Heart right ventricle (tissue), 16 donors: ENCODE measurements around the gene TSPAN11. TPM values are rescaled to one million over a fixed set of nuclear protein-coding genes. Genes with fewer than 3 reads are reported as not detected.

Source experiments
- ATAC-seq, 8 donors: fragments of 200-7000 bp; cut with Tn5 transposase; one replicate each; pipeline ENCODE4 v1.9.1; 2020; ENCODE audit warnings: mild to moderate bottlenecking in 8 of 8, moderate library complexity in 8 of 8, moderate number of reproducible peaks in 1 of 8
- DNase-seq, 2 donors: peaks; one replicate each; pipeline ENCODE4 v3.0.0-alpha.2; 2020
- H3K27ac ChIP-seq, 10 donors: fragments of 200-600 bp; sonication (generic) in 2 of 10; one replicate each; pipeline versions ENCODE4 v1.5.0 to v1.8.0; 2020 to 2022; ENCODE audit warnings: mild to moderate bottlenecking in 3 of 10
- H3K27me3 ChIP-seq, 7 donors: fragments of 200-600 bp; one replicate each; pipeline ENCODE4 v1.8.0; 2021 to 2022; ENCODE audit warnings: mild to moderate bottlenecking in 2 of 7
- H3K36me3 ChIP-seq, 9 donors: fragments of 200-600 bp; sonication (generic) in 1 of 9; one replicate each; pipeline versions ENCODE4 v1.5.0 to v1.8.0; 2020 to 2022; ENCODE audit warnings: mild to moderate bottlenecking in 2 of 9
- H3K4me1 ChIP-seq, 9 donors: fragments of 200-600 bp; sonication (generic) in 1 of 9; one replicate each; pipeline versions ENCODE4 v1.5.0 to v1.8.0; 2020 to 2022; ENCODE audit warnings: mild to moderate bottlenecking in 4 of 9
- H3K4me3 ChIP-seq, 10 donors: fragments of 200-600 bp; sonication (generic) in 2 of 10; one replicate each; pipeline versions ENCODE4 v1.5.0 to v1.8.0; 2020 to 2022; ENCODE audit warnings: mild to moderate bottlenecking in 7 of 10, moderate library complexity in 2 of 10
- H3K9me3 ChIP-seq, 11 donors: fragments of 200-600 bp in 10 of 11; sonication (generic) in 2 of 11; one replicate each; pipeline versions ENCODE4 v1.5.0 to v1.8.0; 2013 to 2022; ENCODE audit warnings: mild to moderate bottlenecking in 2 of 11, control low read depth in 1 of 11, moderate library complexity in 1 of 11
- WGBS, 2 donors: extraction: QIAGEN DNeasy Blood & Tissue Kit; methylation state at CpG; one replicate each; pipeline ENCODE4 v1.1.7; 2013; ENCODE audit warnings: inconsistent platforms in 1 of 2; 5-methylcytosine and 5-hydroxymethylcytosine counted together
- intact Hi-C, 10 donors: fragments of 100-400 bp; cut with DNase I; formaldehyde crosslinking; loops; one replicate each; pipeline versions ENCODE4 v1.11.1 to v1.14.2; 2022
- polyA plus RNA-seq, 2 donors: library from polyadenylated mRNA; stranded (reverse); fragments of 200-250 nt; gene quantifications; one replicate each; pipeline ENCODE4 v1.2.3, GENCODE V29; 2013
- total RNA-seq, 10 donors: library from RNA; stranded (reverse); fragmentation: NEBNext Ultra II Directional in 3 of 10; extraction: Animal tissue kit (Norgen Biotek cat#: 25700) in 3 of 10; gene quantifications; one replicate each; pipeline versions ENCODE4 v1.2.1 to v1.2.4, GENCODE V29; 2021 to 2023
- TF ChIP-seq, protein P1 (sequence below), 9 donors: fragments of 200-600 bp; sonication (generic) in 2 of 9; IDR thresholded peaks; one replicate each; pipeline versions ENCODE4 v1.5.0 to v1.8.0; 2021 to 2022; ENCODE audit warnings: antibody characterized with exemption in 9 of 9, mild to moderate bottlenecking in 5 of 9, moderate library complexity in 1 of 9
- donor health status: Arrhythmogenic right ventricular cardiomyopathy.
- donor health status: ischemic (EF 13 %, LVEDD 7.1; RV severe dilation, severe dysfunction).
- donor health status: healthy with polysubstance abuse.
- donor health status: DM: no; HTN: yes; CAD: no.
- donor health status: DM: no; HTN: no; CAD: no.
- donor health status: ischemic (EF 25% LVEDD 6.9; RV normal size, moderate dysfunction).
- donor health status: ischemic (EF 25% LVEDD 5.7; RV mildly dilated, moderate dysfunction).
- donor health status: healthy.
- donor health status: DM: yes; HTN: yes; CAD: no.
- donor health status: Ischemic cardiomyopathy.
- donor health status: ischemic (EF 35%, LVEDD 5.7; RV mildly dilated, moderate dysfunction).
- donor health status: nonischemic (EF 11% LVEDD 7.7; RV severe dilation, severe dysfunction).
- donor health status: DM: yes; HTN: yes; CAD: no.
- donor health status: PGD.
- donor health status: ischemic (EF 29% LVEDD 5.4; RV normal size, mild dysfunction).
- donor health status: nonischemic (EF 23%, LVEDD 6.1; RV moderate dilation, normal function).

TSPAN11 gene
- total and polyA plus RNA-seq, 12 donors = 0.60 to 2.9 (median 0.94) TPM

DNA sequence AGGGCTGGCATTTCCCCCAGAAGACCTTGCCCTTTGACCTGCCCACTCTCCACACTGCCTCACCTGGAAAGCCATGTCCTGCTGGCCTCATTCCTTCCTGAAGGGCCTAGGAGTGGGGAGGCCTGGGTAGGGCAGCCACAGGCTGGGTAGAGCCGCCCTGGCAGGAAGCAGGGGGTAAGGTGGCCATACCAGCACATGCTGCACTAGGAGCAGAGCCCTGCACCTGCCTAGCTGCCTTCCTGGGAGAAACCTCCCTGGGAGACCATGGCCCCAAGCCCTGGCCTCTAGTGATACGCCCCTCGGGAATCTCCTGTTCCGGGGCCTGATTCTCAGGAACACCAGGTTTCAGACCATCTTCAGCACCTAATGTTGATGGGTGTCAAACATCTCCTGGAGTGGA is 65.8 kb downstream of the TSPAN11 start:
- Histone ChIP-seq H3K27ac (no peak overlapping the region), H3K27me3 (no peaks in the 10 kb centered on the region), H3K4me1 (peaks cover 0 to 13% (median 0%) of the 10 kb centered on the region in 9 donors), H3K36me3 (no peaks in the 10 kb centered on the region), H3K4me3 (no peak overlapping the region), H3K9me3 (no peaks in the 10 kb centered on the region)
- intact Hi-C loops = loop anchor here in 1 of 10 donors (10.0 kb wide), 1 partner anchor 242 kb away; no protein-coding TSS in a partner anchor
- TF ChIP-seq, protein P1, sequence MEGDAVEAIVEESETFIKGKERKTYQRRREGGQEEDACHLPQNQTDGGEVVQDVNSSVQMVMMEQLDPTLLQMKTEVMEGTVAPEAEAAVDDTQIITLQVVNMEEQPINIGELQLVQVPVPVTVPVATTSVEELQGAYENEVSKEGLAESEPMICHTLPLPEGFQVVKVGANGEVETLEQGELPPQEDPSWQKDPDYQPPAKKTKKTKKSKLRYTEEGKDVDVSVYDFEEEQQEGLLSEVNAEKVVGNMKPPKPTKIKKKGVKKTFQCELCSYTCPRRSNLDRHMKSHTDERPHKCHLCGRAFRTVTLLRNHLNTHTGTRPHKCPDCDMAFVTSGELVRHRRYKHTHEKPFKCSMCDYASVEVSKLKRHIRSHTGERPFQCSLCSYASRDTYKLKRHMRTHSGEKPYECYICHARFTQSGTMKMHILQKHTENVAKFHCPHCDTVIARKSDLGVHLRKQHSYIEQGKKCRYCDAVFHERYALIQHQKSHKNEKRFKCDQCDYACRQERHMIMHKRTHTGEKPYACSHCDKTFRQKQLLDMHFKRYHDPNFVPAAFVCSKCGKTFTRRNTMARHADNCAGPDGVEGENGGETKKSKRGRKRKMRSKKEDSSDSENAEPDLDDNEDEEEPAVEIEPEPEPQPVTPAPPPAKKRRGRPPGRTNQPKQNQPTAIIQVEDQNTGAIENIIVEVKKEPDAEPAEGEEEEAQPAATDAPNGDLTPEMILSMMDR (IDR thresholded peaks at IDR 0.05) = no peak
- 92 to 100% methylated on average over 3 to 4 of the region's 4 CpGs for WGBS, 2 donors
- ATAC-seq (no peak), DNase-seq (no peak)

DNA sequence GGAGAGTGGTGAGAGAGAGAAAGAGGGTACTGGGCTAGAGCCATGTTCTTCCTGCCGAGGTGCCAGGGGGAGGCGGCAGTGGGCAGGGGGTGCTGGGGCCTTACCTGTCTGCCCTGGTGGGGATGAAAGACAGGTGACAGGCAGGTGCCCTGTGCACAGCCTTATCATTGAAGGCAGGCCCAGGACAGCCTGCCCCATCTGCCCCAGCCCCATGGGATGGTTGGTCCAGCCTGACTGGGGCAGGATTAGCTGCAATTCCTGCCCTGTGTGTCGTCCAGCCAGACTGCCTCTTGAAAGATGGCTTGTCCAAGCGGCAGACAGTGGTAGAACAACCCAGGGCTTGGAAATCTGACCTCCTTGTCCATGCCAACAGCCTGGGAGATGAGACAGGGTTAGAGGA is 67.2 kb downstream of the TSPAN11 start:
- TF ChIP-seq, protein P1 (IDR thresholded peaks at IDR 0.05) = no peak
- H3K4me1 ChIP-seq = peaks cover 0 to 11% (median 0%) of the 10 kb centered on the region in 9 donors
- no peak for DNase-seq

DNA sequence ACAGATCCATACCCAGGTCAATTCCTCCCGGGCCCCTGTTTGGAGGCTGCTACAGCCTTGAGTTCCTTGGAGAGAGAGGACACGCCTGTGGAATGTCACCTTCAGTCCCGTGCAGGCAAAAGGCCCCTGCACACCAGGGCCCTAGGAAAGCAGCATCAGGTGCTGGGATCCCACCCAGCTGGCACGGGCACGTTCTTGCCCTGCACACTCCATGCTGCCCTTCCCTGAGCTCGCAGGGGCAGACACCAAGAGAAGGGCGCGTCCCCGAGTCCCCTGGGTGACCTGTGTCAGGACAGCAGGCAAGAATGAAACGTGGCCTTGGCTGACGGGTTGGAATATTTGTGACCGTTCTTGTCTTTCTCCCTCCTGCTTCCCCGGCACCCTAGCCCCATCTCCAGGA is 67.7 kb downstream of the TSPAN11 start:
- Histone ChIP-seq H3K9me3 (no peaks in the 10 kb centered on the region), H3K4me3 (no peak overlapping the region), H3K4me1 (peaks cover 0 to 6% (median 0%) of the 10 kb centered on the region in 9 donors), H3K27ac (no peak overlapping the region), H3K36me3 (no peaks in the 10 kb centered on the region), H3K27me3 (no peaks in the 10 kb centered on the region)
- intact Hi-C loops = loop anchor here in 1 of 10 donors (10.0 kb wide), 1 partner anchor 241 kb away; no protein-coding TSS in a partner anchor
- DNase-seq (peak in 1 of 2 donors; percentile 30), ATAC-seq (peak in 5 of 8 donors; percentile 13 to 54 (median 34))
- TF ChIP-seq, protein P1 (IDR thresholded peaks at IDR 0.05) = no peak
- WGBS, 2 donors = 49 to 70% methylated on average over 13 of the region's 13 CpGs

More for the DNA sequence above, 67.2 kb downstream of the TSPAN11 start:
- no peak overlapping the region for H3K4me3 ChIP-seq
- no peak overlapping the region for H3K27ac ChIP-seq
- no peak for ATAC-seq
- intact Hi-C loops = loop anchor here in 1 of 10 donors (10.0 kb wide), 1 partner anchor 241 kb away; no protein-coding TSS in a partner anchor
- WGBS, 2 donors = 87 to 89% methylated on average over 4 of the region's 4 CpGs
- H3K27me3 ChIP-seq = no peaks in the 10 kb centered on the region
- H3K36me3 ChIP-seq = no peaks in the 10 kb centered on the region
- H3K9me3 ChIP-seq = no peaks in the 10 kb centered on the region

DNA sequence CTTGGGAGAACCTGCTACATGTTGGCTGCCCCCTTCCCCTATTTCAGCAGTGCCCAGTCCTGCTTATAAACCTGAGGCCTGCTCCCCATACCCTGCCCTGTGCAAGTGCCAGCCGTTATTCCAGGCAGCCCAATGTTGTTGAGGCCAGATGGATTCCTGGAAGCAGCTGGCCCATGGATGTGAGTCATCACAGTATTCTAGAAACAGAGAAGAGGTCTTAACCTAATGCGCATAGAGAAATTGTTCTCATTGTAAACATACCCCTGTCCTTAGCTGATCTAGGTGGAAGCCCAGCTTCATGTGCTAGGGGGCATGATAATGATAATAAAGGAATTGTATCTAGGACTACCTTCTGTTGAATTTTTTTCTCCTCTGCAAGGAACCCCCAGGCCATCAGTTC is 69.7 kb downstream of the TSPAN11 start:
- ATAC-seq (peak in 2 of 8 donors; percentile 11 to 30), DNase-seq (no peak)
- TF ChIP-seq, protein P1 (IDR thresholded peaks at IDR 0.05) = no peak
- Histone ChIP-seq H3K4me3 (no peak overlapping the region), H3K27me3 (no peaks in the 10 kb centered on the region), H3K4me1 (no peaks in the 10 kb centered on the region), H3K27ac (no peak overlapping the region), H3K9me3 (no peaks in the 10 kb centered on the region), H3K36me3 (no peaks in the 10 kb centered on the region)
- WGBS, 2 donors = 87 to 90% methylated on average over 2 of the region's 2 CpGs
- intact Hi-C loops = loop anchor here in 1 of 10 donors (10.0 kb wide), 1 partner anchor 239 kb away; no protein-coding TSS in a partner anchor
